Measurements from ENCODE around the gene LDLRAD4. TPM values are rescaled to one million over a fixed set of nuclear protein-coding genes. Genes with fewer than 3 reads are reported as not detected.

The LDLRAD4 gene
- polyA plus RNA-seq, 1 of the 3 experiments (the other 2 are of a cell fraction) = 0.16 TPM

GRCh38 chr18:13276530-13277520 lies 58.3 kb downstream of the LDLRAD4 start:
- H3K36me3 ChIP-seq (replicated peaks in 1 of 2; ENCODE audit: control insufficient read depth in 1 of 2, insufficient read depth in 2 of 2, low read length in 1 of 2) = no peaks in the 10 kb centered on the region
- no peak overlapping the region for H2AFZ ChIP-seq (ENCODE audit: low read depth)
- no peaks in the 10 kb centered on the region for H3K27me3 ChIP-seq (ENCODE audit: insufficient read depth)
- TF ChIP-seq FOSL2 (IDR thresholded peaks at IDR 0.05; ENCODE audit: borderline replicate concordance, low read depth) (no peak), FOXM1 (IDR thresholded peaks at IDR 0.05; ENCODE audit: low read depth) (no peak), ELF1 (IDR thresholded peaks at IDR 0.05) (no peak), POLR2AphosphoS5 (IDR thresholded peaks at IDR 0.05; ENCODE audit: low read depth, low read length) (no peak), NFIC (IDR thresholded peaks at IDR 0.05; ENCODE audit: borderline replicate concordance) (no peak), TAF1 (IDR thresholded peaks at IDR 0.05; ENCODE audit: borderline replicate concordance, low read depth, low read length) (no peak), PBX3 (IDR thresholded peaks at IDR 0.05) (no peak), CTCF (IDR thresholded peaks at IDR 0.05) (no peak), IRF3 (IDR thresholded peaks at IDR 0.05; ENCODE audit: low read depth, low read length) (no peak), EP300 (IDR thresholded peaks at IDR 0.05; ENCODE audit: borderline replicate concordance in 1 of 2, low read depth in 1 of 2, low read length in 1 of 2) (no peak), SMC3 (IDR thresholded peaks at IDR 0.05; ENCODE audit: low read depth, low read length) (no peak), MXI1 (IDR thresholded peaks at IDR 0.05; ENCODE audit: low read depth, low read length) (no peak)
- no peak overlapping the region for H3K4me2 ChIP-seq
- no peak overlapping the region for H3K27ac ChIP-seq (ENCODE audit: low read depth in 2 of 2, low read length in 1 of 2)
- H3K4me1 ChIP-seq (ENCODE audit: control insufficient read depth in 1 of 2, insufficient read depth in 2 of 2, low read depth in 1 of 2, low read length in 1 of 2) = peaks cover 0 to 9% of the 10 kb centered on the region in 2 experiments; a peak in 1 of 4 replicates
- no peaks in the 10 kb centered on the region for H3F3A ChIP-seq (replicated peaks; ENCODE audit: insufficient read depth)
- H3K79me2 ChIP-seq (ENCODE audit: insufficient read depth) = no peaks in the 10 kb centered on the region
- WGBS (ENCODE audit: low lambda C conversion rate) = 75% methylated on average over 16 of the region's 23 CpGs
- no peaks in the 10 kb centered on the region for H4K20me1 ChIP-seq (ENCODE audit: insufficient read depth)
- no peaks in the 10 kb centered on the region for H3K9me2 ChIP-seq
- ChIA-PET POLR2A (no interaction called here), CTCF (interaction anchor here (1.3 kb wide), 1 partner anchor 117 kb away, joined by 3 read pairs; no protein-coding TSS in a partner anchor)
- DNase-seq = no peak
- H3K9me3 ChIP-seq = no peaks in the 10 kb centered on the region
- no peak overlapping the region for H3K4me3 ChIP-seq (ENCODE audit: low read depth in 2 of 2, low read length in 1 of 2)
- no peak overlapping the region for H3K9ac ChIP-seq

Data from SK-N-SH (cell line).